Measurements from ENCODE around the gene GRB10. TPM values are rescaled to one million over a fixed set of nuclear protein-coding genes. Genes with fewer than 3 reads are reported as not detected.

The GRB10 gene
- total RNA-seq, 1 donor from 2014 or later = 33.9 TPM

- no peaks in the 10 kb centered on the region for H4K20me1 ChIP-seq (ENCODE audit: low read depth)
- TF ChIP-seq EZH2phosphoT487 (IDR thresholded peaks at IDR 0.05) (no peak), EZH2 (IDR thresholded peaks at IDR 0.05) (no peak), CTCF (IDR thresholded peaks at IDR 0.05) (no peak)
- Mint-ChIP-seq H3K4me1 (peaks cover 7% of the 10 kb centered on the region), H3K36me3 (peaks cover 57% of the 10 kb centered on the region), H3K9me3 (peaks cover 3% of the 10 kb centered on the region), H3K27ac (no peak overlapping the region), H3K4me3 (no peak overlapping the region), H3K27me3 (ENCODE audit: insufficient read depth, low read depth) (peaks cover under 1% of the 10 kb centered on the region)
- peaks cover 19% of the 10 kb centered on the region for H3K4me1 ChIP-seq
- H2AFZ ChIP-seq (replicated peaks) = no peak overlapping the region
- H3K36me3 ChIP-seq = no peaks in the 10 kb centered on the region
- H3K79me2 ChIP-seq (ENCODE audit: low read depth) = no peaks in the 10 kb centered on the region
- no peak overlapping the region for H3K4me2 ChIP-seq
- no peak overlapping the region for H3K4me3 ChIP-seq
- H3F3A ChIP-seq (ENCODE audit: low read depth) = peaks cover 4% of the 10 kb centered on the region
- no peak overlapping the region for H3K27ac ChIP-seq
- no peaks in the 10 kb centered on the region for H3K9me3 ChIP-seq (ENCODE audit: low read depth)
- DNase-seq (ENCODE audit: low spot score) = no peak
- H3K9ac ChIP-seq = no peak overlapping the region
- no peaks in the 10 kb centered on the region for H3K27me3 ChIP-seq
Measured at GRCh38 chr7:50644114-50644513, 138.6 kb downstream of the GRB10 start.

GRCh38 chr7:50641442-50642405 is 141.0 kb downstream of the GRB10 start:
- H3K27me3 Mint-ChIP-seq (ENCODE audit: insufficient read depth, low read depth) = no peaks in the 10 kb centered on the region
- H3K4me1 Mint-ChIP-seq = no peaks in the 10 kb centered on the region
- DNase-seq (ENCODE audit: low spot score) = peak; percentile 56
- Histone ChIP-seq H3K79me2 (ENCODE audit: low read depth) (no peaks in the 10 kb centered on the region), H3K4me3 (no peak overlapping the region), H3K9ac (no peak overlapping the region), H3K4me1 (peaks cover 13% of the 10 kb centered on the region), H3K36me3 (no peaks in the 10 kb centered on the region), H4K20me1 (ENCODE audit: low read depth) (no peaks in the 10 kb centered on the region), H3K27me3 (no peaks in the 10 kb centered on the region), H3F3A (ENCODE audit: low read depth) (no peaks in the 10 kb centered on the region), H2AFZ (replicated peaks) (no peak overlapping the region), H3K9me3 (ENCODE audit: low read depth) (no peaks in the 10 kb centered on the region), H3K4me2 (peak overlapping the region; percentile 5), H3K27ac (no peak overlapping the region)
- H3K36me3 Mint-ChIP-seq = peaks cover 55% of the 10 kb centered on the region
- TF ChIP-seq CTCF (IDR thresholded peaks at IDR 0.05) = peak; percentile 47
- no peak for TF ChIP-seq EZH2 (IDR thresholded peaks at IDR 0.05)
- H3K4me3 Mint-ChIP-seq = no peak overlapping the region
- H3K9me3 Mint-ChIP-seq = peaks cover 13% of the 10 kb centered on the region
- peak overlapping the region; percentile 42 for H3K27ac Mint-ChIP-seq

GRCh38 chr7:50640779-50641178 is 141.9 kb downstream of the GRB10 start:
- H3K4me1 ChIP-seq = peaks cover 13% of the 10 kb centered on the region
- peaks cover 51% of the 10 kb centered on the region for H3K36me3 Mint-ChIP-seq
- peaks cover 18% of the 10 kb centered on the region for H3K9me3 Mint-ChIP-seq
- no peaks in the 10 kb centered on the region for H4K20me1 ChIP-seq (ENCODE audit: low read depth)
- H3K27me3 ChIP-seq = no peaks in the 10 kb centered on the region
- H3K27me3 Mint-ChIP-seq (ENCODE audit: insufficient read depth, low read depth) = no peaks in the 10 kb centered on the region
- H3K4me3 Mint-ChIP-seq = no peak overlapping the region
- TF ChIP-seq EZH2phosphoT487 (IDR thresholded peaks at IDR 0.05) (no peak), EZH2 (IDR thresholded peaks at IDR 0.05) (no peak), CTCF (IDR thresholded peaks at IDR 0.05) (no peak)
- no peaks in the 10 kb centered on the region for H3F3A ChIP-seq (ENCODE audit: low read depth)
- no peaks in the 10 kb centered on the region for H3K4me1 Mint-ChIP-seq
- no peak overlapping the region for H3K4me3 ChIP-seq
- H3K4me2 ChIP-seq = no peak overlapping the region
- H3K79me2 ChIP-seq (ENCODE audit: low read depth) = no peaks in the 10 kb centered on the region
- no peak for DNase-seq (ENCODE audit: low spot score)
- no peaks in the 10 kb centered on the region for H3K9me3 ChIP-seq (ENCODE audit: low read depth)
- H3K36me3 ChIP-seq = no peaks in the 10 kb centered on the region
- no peak overlapping the region for H3K27ac Mint-ChIP-seq
- H3K9ac ChIP-seq = no peak overlapping the region
- H3K27ac ChIP-seq = no peak overlapping the region
- H2AFZ ChIP-seq (replicated peaks) = no peak overlapping the region

Measured in neural progenitor cell (in vitro differentiated cells).